DMS 273 (cell line): ENCODE measurements around the gene FSHR.

Source experiments
- DNase-seq: peaks from one replicate; lab custom pipeline; 2025; ENCODE audit not compliant: unreplicated experiment; lab: John Stamatoyannopoulos, UW

FSHR gene

GRCh38 chr2:49033394-49034185, 120.7 kb downstream of the FSHR start:
- no peak for DNase-seq

- DNase-seq, result no peak
These were observed 121.4 kb downstream of the FSHR start for GRCh38 chr2:49032936-49033335.

DNA sequence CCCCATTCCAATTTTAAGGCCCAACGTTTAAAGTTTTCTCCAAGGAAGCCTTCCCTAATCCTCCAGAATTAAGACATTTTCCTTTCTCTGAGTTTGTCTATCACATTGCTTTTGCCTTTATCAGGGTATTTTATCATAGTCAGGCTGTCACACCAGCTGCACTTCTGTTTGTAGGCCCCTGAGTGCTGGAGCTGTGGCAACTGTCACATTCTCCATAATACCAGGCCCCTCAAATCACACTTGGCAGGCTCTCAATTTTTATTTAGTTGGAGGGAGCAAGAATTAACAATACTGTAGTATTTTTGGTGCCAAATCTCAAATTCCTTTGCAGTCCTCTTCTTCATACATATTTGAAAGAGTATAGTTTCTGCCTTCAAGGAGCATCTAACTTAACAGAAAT, 122.2 kb downstream of the FSHR start:
- DNase-seq, result peak; percentile 2

DNA sequence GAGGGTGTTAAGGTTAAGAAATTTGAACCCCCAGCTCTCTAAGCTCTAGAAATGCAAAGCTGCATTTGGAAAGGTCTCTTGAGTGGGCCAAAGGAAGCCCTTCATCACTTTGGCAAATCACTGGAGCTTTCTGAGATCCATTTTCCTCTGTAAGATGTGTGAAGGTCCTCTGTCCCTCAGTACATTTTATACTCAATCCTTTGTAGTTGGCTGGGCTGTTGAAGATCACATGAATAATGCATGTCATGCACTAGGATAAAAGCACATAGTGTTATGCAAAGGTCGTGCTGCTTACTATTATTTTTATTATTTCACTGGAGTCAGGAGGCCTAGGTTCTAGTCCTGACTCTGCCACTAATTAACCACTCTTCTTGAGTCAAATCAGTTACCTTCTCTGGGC, 124.9 kb downstream of the FSHR start:
- DNase-seq, result no peak

DNA sequence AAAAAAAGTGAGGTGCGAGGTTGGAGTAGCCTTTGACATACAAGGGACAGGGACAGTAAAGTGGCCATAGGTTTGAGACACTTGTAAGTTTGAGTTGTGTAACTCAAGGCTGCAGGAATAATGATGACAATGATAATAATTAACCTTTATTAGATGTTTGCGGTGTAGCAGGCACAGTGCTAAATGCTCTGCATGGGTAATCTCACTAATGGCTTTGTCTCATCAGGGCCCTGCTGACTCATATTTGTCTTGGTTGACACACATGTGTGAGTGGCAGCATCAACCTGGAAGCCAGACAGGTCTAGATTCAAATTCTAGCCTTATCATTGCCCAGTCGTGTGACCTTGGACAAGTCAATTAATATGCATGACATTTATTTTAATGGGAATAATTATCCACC, 126.2 kb downstream of the FSHR start:
- DNase-seq, result no peak

DNA sequence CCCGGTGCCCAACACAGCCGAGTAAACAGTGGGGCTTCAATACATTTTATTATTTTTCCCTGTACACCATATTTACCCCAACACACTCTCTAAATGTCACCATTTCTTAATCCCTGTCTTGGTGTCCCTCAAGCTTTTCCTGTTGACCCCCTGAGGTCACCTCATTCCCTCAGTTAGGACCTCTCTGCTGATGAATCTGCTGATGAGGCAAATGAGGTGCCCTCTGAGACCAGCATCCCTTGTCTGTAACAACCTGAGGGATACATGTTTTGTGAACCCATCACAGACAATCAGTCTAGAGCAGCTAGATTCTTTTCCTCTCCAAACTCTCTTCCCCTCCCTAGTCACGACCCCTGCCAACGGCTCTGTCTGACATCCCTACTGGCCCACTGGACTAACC, 127.6 kb downstream of the FSHR start:
- DNase-seq, result no peak

- no peak for DNase-seq
These were observed 133.0 kb downstream of the FSHR start for GRCh38 chr2:49021271-49021670.

GRCh38 chr2:49005261-49005660, 149.1 kb downstream of the FSHR start:
- DNase-seq, result no peak

GRCh38 chr2:49004036-49004626, 150.2 kb downstream of the FSHR start:
- no peak for DNase-seq

- DNase-seq, result no peak
These were observed 151.1 kb downstream of the FSHR start for GRCh38 chr2:49003201-49003600.

- DNase-seq, result no peak
These were observed 151.6 kb downstream of the FSHR start for GRCh38 chr2:49002750-49003149.

- no peak for DNase-seq
These were observed 153.6 kb downstream of the FSHR start for GRCh38 chr2:49000695-49001094.

GRCh38 chr2:48998449-48998848, 155.9 kb downstream of the FSHR start:
- no peak for DNase-seq

DNA sequence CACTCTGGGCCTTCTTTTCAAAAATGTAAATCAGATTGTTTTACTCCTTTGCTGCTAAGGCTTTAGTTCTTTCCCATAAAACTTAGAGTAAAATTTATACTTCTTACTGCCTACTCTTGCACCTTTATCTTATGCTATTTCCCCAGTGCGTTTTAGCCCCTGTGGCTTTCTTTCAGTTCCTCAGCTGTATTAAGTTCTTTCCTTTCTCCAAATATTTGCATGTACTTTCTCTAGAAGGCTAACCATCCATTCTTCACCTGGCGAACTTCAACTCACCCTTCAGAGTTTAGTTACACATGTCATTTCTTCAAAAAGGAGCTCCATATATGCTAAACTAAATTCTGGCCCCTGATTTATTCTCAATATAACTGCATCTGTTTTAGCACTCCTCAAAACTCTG, 160.7 kb downstream of the FSHR start:
- DNase-seq, result no peak

- no peak for DNase-seq
These were observed 162.7 kb downstream of the FSHR start for GRCh38 chr2:48991415-48992131.

- DNase-seq, result no peak
These were observed 169.4 kb downstream of the FSHR start for GRCh38 chr2:48984922-48985321.

DNA sequence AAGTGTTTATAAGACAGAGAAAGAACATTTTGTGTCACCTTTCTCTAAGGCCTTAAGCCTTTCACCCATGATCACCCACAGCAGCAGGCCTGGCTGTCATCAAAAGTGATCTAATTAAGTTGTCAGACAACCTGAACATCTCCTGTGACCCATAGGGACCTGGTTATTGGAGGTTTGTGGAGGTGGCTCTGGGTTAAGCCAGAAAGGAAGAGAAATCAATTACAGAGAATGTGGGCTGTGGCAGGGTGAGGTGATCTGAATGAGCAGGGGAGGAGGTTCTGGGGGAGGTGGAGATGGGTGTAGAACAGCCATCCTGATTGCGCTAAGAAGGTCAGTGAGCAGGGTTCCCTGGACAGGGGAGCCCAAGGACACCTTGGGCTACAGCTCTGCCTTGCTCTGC, 170.8 kb downstream of the FSHR start:
- DNase-seq, result no peak

DNA sequence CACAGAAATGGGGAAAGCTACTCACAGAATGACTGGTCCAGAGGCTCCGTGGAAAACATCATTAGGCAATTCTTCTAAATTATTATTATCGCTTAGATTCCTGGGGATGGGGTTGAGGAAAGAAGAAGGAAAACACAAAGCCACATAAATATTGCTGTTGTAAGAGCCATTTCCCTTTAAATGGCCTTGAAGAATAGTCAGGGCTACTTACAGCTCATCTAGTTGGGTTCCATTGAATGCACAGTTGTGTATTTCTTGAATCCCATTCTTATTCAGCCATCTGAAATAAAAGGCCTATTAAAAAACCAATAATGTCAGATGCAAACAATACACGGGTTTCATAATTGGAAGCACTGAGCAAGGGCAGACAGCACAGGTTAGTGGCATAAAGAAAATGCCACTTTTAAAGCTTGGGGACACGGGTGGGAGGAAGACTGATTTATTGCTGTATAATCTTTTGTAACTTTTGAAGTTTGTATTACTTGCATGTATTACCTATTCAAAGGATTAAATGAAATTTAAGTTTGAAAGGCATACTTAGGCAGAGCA, 171.4 kb downstream of the FSHR start:
- no peak for DNase-seq

DNA sequence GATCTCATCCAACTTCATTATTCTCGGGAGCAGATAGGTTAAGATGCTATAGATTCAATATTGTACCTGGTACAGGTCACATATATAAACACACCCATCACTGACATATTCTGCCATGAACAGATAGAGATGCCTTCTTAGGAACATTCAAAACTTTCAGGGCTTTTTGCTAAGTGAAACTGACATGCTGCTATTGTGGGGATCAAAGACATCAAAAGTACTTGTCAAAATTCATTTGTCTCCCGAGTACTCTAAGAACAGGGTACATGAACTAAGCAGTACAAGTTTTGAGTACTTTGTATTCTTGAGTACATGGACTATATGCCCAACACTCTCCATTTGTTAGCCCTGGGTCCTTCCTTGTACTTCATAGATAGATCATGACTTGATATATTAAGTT, 173.5 kb downstream of the FSHR start:
- no peak for DNase-seq

DNA sequence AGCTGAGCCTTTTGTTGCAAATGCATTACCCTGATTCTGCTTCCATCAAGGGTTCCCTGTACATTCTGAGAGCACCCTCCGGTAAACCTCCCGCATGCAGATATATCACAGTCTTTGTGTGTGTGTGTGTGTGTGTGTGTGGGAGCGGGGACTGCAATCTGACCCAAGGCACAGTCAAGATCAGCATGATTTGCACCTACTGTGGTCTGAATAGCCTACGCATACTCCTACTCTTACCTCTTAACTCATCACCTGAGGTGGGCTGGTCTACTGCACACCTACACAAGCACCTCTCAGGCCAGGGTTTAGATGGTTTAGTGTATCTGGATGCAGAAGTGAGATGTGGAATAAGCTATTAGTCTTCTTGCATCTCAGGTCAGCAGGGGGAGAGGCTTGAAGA, 174.6 kb downstream of the FSHR start:
- no peak for DNase-seq

DNA sequence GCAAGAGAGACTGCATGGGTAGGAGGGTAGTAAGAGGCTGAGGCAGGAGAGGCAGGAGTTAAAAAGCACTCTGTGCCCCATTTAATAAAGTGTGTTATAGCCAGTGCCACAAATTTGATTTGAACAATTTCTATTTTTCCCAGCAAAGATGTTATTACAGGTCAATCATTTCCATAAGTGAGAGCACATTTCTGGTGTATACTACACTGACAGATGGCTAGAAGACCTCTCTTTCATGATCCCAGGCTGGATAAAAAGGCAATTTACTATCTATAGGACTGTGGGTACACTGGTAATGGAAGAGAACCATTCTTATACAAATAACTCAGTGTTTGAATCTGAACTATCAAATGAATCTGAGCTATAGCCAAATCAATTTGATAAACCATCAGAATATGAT, 176.2 kb downstream of the FSHR start:
- DNase-seq, result no peak

DNA sequence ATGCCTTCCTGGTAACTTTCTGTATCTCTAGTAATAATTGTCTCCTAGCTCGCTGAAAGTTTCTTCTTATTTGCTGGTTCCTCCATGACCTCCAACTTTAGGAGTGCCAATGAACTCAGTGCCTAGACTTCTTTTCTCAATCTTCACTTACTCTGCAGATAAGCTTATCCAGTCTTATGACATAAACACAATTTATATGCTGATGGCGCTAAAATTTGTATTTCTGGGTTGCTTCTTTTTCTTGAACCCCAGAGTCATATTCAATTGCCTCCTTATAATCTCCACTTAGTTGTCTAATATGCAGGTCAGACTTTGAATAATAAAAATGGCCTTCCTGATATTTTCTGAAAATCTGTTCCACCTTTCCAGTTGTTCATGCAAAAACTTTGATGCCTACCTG, 182.5 kb downstream of the FSHR start:
- no peak for DNase-seq
